H9 (cell line): ENCODE data around the gene CCDC170. TPM values are rescaled to one million over a fixed set of nuclear protein-coding genes. Genes with fewer than 3 reads are reported as not detected.

Experiments used
- DNase-seq: peaks from one replicate; pipeline ENCODE4 v3.0.0-alpha.2; 2017
- H2AFZ ChIP-seq: one replicate; pipeline ENCODE4 v1.6.1; 2013; ENCODE audit warnings: mild to moderate bottlenecking, low read length, control low read depth, moderate library complexity
- H2AK5ac ChIP-seq: 2 replicates; pipeline ENCODE4 v1.6.1; 2013; ENCODE audit warnings: low read length, control low read depth, mixed read lengths; ENCODE audit not compliant: insufficient read length
- H2BK120ac ChIP-seq: one replicate; pipeline ENCODE4 v1.6.1; 2013; ENCODE audit warnings: low read depth, mild to moderate bottlenecking, low read length, control low read depth, inconsistent platforms; ENCODE audit not compliant: poor library complexity, severe bottlenecking
- H2BK12ac ChIP-seq: 2 replicates; pipeline ENCODE4 v1.6.1; 2013; ENCODE audit warnings: low read length, control low read depth, mixed read lengths, low read depth; ENCODE audit not compliant: insufficient read length
- H2BK15ac ChIP-seq: 2 replicates; pipeline ENCODE4 v1.6.1; 2013; ENCODE audit warnings: low read depth, low read length, control low read depth
- H2BK20ac ChIP-seq: one replicate; pipeline ENCODE4 v1.6.1; 2013; ENCODE audit warnings: low read depth, mild to moderate bottlenecking, low read length, control low read depth, inconsistent platforms; ENCODE audit not compliant: poor library complexity, severe bottlenecking
- H2BK5ac ChIP-seq: 2 replicates; pipeline ENCODE4 v1.6.1; 2013; ENCODE audit warnings: low read length, control low read depth, mixed read lengths; ENCODE audit not compliant: insufficient read length
- H3K14ac ChIP-seq: 2 replicates; pipeline ENCODE4 v1.6.1; 2013; ENCODE audit warnings: low read length, control low read depth; ENCODE audit not compliant: insufficient read depth
- H3K18ac ChIP-seq: 2 replicates; pipeline ENCODE4 v1.6.1; 2013; ENCODE audit warnings: low read depth, mild to moderate bottlenecking, mixed read lengths, low read length, control low read depth; ENCODE audit not compliant: insufficient read length
- H3K23ac ChIP-seq: 2 replicates; pipeline ENCODE4 v1.6.1; 2013; ENCODE audit warnings: low read length, control low read depth, mixed read lengths, low read depth; ENCODE audit not compliant: insufficient read length
- H3K23me2 ChIP-seq: 2 replicates; pipeline ENCODE4 v1.6.1; 2013; ENCODE audit warnings: low read depth, mild to moderate bottlenecking, mixed read lengths, low read length, control low read depth; ENCODE audit not compliant: insufficient read length, poor library complexity, severe bottlenecking
- H3K27ac ChIP-seq: 2 replicates; pipeline ENCODE4 v1.5.1; 2013; ENCODE audit warnings: low read length, control low read depth, mixed read lengths, low read depth; ENCODE audit not compliant: insufficient read length
- H3K27me3 ChIP-seq: 2 replicates; pipeline ENCODE4 v1.6.1; 2013; ENCODE audit warnings: low read length, control low read depth, inconsistent platforms; ENCODE audit not compliant: insufficient read depth
- H3K4ac ChIP-seq: 2 replicates; pipeline ENCODE4 v1.6.1; 2013; ENCODE audit warnings: low read depth, mild to moderate bottlenecking, control low read depth, inconsistent platforms, low read length, moderate library complexity
- H3K4me1 ChIP-seq: 2 replicates; pipeline ENCODE4 v1.6.1; 2013; ENCODE audit warnings: low read length, control low read depth, inconsistent platforms; ENCODE audit not compliant: insufficient read depth
- H3K4me2 ChIP-seq: 2 replicates; pipeline ENCODE4 v1.6.1; 2013; ENCODE audit warnings: low read length, control low read depth, mixed read lengths; ENCODE audit not compliant: insufficient read length, insufficient read depth
- H3K56ac ChIP-seq: 2 replicates; pipeline ENCODE4 v1.6.1; 2013; ENCODE audit warnings: low read depth, mild to moderate bottlenecking, mixed read lengths, low read length, control low read depth; ENCODE audit not compliant: insufficient read length
- H3K79me1 ChIP-seq: 2 replicates; pipeline ENCODE4 v1.6.1; 2013; ENCODE audit warnings: low read depth, mild to moderate bottlenecking, moderate library complexity, low read length, control low read depth, inconsistent platforms; ENCODE audit not compliant: insufficient read depth, poor library complexity, severe bottlenecking
- H3K79me2 ChIP-seq: 2 replicates; pipeline ENCODE4 v1.6.1; 2013; ENCODE audit warnings: low read length, control low read depth, inconsistent platforms; ENCODE audit not compliant: insufficient read depth
- H3K9ac ChIP-seq: 2 replicates; pipeline ENCODE4 v1.6.1; 2013; ENCODE audit warnings: low read length, control low read depth, mixed read lengths; ENCODE audit not compliant: insufficient read length; ENCODE audit errors: extremely low read depth
- H3K9me3 ChIP-seq: one replicate; pipeline ENCODE4 v1.6.1; 2013; ENCODE audit warnings: low read depth, low read length, inconsistent platforms; ENCODE audit not compliant: control insufficient read depth
- H3T11ph ChIP-seq: one replicate; pipeline ENCODE4 v1.6.1; 2013; ENCODE audit warnings: mild to moderate bottlenecking, low read length, control low read depth, inconsistent platforms
- H4K20me1 ChIP-seq: one replicate; pipeline ENCODE4 v1.6.1; 2013; ENCODE audit not compliant: control insufficient read depth, insufficient read length, insufficient read depth
- H4K5ac ChIP-seq: 2 replicates; pipeline ENCODE4 v1.6.1; 2013; ENCODE audit warnings: low read depth, mild to moderate bottlenecking, mixed read lengths, low read length, control low read depth; ENCODE audit not compliant: insufficient read length
- H4K8ac ChIP-seq: replicated peaks from 2 replicates; pipeline ENCODE4 v1.6.1; 2013; ENCODE audit warnings: low read length, control low read depth, mixed read lengths, low read depth; ENCODE audit not compliant: insufficient read length
- H4K91ac ChIP-seq: 2 replicates; pipeline ENCODE4 v1.6.1; 2013; ENCODE audit warnings: low read depth, mild to moderate bottlenecking, moderate library complexity, mixed read lengths, low read length, control low read depth; ENCODE audit not compliant: insufficient read length
- H3K27ac Mint-ChIP-seq, 3 experiments: 2 replicates in 2 of 3; 3 replicates in 1 of 3; pipeline ENCODE4 v1.8.0; 2020 to 2021; ENCODE audit warnings: mixed read lengths in 3 of 3, mild to moderate bottlenecking in 1 of 3, moderate library complexity in 1 of 3
- H3K27me3 Mint-ChIP-seq: 2 replicates; pipeline ENCODE4 v1.8.0; 2021; ENCODE audit warnings: low read depth, mild to moderate bottlenecking, moderate library complexity, mixed read lengths
- H3K36me3 Mint-ChIP-seq, 3 experiments: 2 replicates in 2 of 3; 3 replicates in 1 of 3; pipeline ENCODE4 v1.8.0; 2020 to 2021; ENCODE audit warnings: low read depth in 3 of 3, mixed read lengths in 3 of 3; ENCODE audit not compliant: insufficient read depth in 1 of 3
- H3K4me1 Mint-ChIP-seq, 2 experiments: 2 replicates each; pipeline ENCODE4 v1.8.0; 2020; ENCODE audit warnings: mixed read lengths in 2 of 2
- H3K4me3 Mint-ChIP-seq, 2 experiments: 2 replicates in 1 of 2; 3 replicates in 1 of 2; pipeline ENCODE4 v1.8.0; 2020 to 2021; ENCODE audit warnings: mild to moderate bottlenecking in 2 of 2, mixed read lengths in 2 of 2, moderate library complexity in 1 of 2
- H3K9me3 Mint-ChIP-seq, 2 experiments: 2 replicates in 1 of 2; 3 replicates in 1 of 2; pipeline ENCODE4 v1.8.0; 2020; ENCODE audit warnings: mild to moderate bottlenecking in 2 of 2, mixed read lengths in 2 of 2, moderate library complexity in 1 of 2
- CTCF ChIP-seq: fragments of 200-600 bp; sonication (generic); conservative IDR thresholded peaks from 3 replicates; pipeline ENCODE4 v1.8.0; 2021; ENCODE audit warnings: antibody characterized with exemption, mild to moderate bottlenecking
- WGBS: extraction: QIAGEN DNeasy Blood & Tissue Kit; methylation state at CpG from one replicate; pipeline ENCODE4 v1.1.7; 2013; ENCODE audit warnings: missing lambda C conversion rate, low lambda C conversion rate, mixed read lengths; ENCODE audit not compliant: insufficient read length; ENCODE audit errors: extremely low coverage; 5-methylcytosine and 5-hydroxymethylcytosine counted together
- total RNA-seq: library from RNA; stranded (reverse); gene quantifications from 2 replicates; pipeline ENCODE4 v1.2.1, GENCODE V29; 2021

The CCDC170 gene
- total RNA-seq, 1 experiment from 2014 or later = 0.07 TPM

DNA sequence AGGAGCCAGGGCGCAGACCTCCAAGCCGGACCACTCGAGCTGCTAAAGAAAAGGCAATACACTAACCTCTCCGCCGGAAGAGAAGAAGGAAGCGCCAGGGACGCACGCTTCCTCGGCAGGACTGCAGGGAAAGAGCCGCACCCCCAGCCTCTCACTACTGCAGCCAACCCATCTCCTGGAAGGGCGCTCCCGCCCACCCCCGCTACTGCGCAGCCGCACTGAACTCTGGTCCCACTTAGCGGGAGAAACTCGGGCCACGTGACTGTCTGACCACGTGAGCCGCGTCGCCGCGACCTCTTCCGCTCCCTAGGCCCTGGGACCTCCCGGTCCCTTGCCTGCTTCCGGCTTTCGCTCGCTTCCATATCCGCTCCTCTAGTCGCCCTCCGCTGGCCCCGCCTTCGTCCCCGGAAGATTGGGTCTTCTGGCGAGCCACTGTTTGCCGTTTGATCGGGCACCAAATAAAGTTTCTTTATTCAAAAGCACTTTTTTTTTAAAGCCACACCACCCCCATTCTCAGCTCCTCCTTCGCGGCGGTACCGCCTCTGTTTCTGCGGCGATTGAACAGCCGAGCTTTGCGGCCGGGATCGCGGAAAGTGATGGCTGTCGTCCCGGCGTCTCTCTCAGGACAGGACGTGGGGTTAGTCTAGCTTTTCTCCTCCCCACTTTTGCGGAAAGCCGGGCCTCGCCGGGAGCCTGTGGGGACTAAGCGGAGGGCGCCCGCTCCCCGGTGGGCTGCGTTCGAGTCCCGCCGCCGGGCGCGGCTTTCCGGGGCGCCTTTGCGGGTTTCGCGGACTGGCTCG is 41.7 kb upstream of the CCDC170 start, which contains the start of gene RMND1:
Gene RMND1 (minus strand): TSS at position 177 of the 800 bp plus-strand sequence. CDS start 6,315 bp downstream, outside the sequence.
- Histone ChIP-seq H3K4ac (no peak within 1 kb of the TSS), H2BK12ac (no peak within 1 kb of the TSS), H2BK120ac (no peak within 1 kb of the TSS), H3K18ac (peak within 1 kb of the TSS; percentile 78), H3K4me2 (peak within 1 kb of the TSS; percentile 85), H2BK5ac (no peak within 1 kb of the TSS), H3K4me1 (no peaks in the 10 kb centered on the region), H3T11ph (no peak within 1 kb of the TSS), H3K79me2 (peaks cover 10% of the 10 kb centered on the region; the same call in 1 of the 2 replicates), H3K27me3 (no peaks in the 10 kb centered on the region), H4K91ac (no peak within 1 kb of the TSS), H3K27ac (peak within 1 kb of the TSS; percentile 69), H3K9ac (peak within 1 kb of the TSS; percentile 97), H3K56ac (no peak within 1 kb of the TSS), H4K20me1 (no peaks in the 10 kb centered on the region), H3K79me1 (no peaks in the 10 kb centered on the region), H2BK20ac (no peak within 1 kb of the TSS), H3K23ac (no peak within 1 kb of the TSS), H3K23me2 (peaks cover 11% of the 10 kb centered on the region), H4K5ac (no peak within 1 kb of the TSS), H4K8ac (no peak within 1 kb of the TSS), H2AK5ac (no peak within 1 kb of the TSS), H3K14ac (peak within 1 kb of the TSS; percentile 89), H2BK15ac (no peak within 1 kb of the TSS), H2AFZ (no peak within 1 kb of the TSS), H3K9me3 (no peaks in the 10 kb centered on the region)
- peaks cover 1 to 4% of the 10 kb centered on the region in 2 experiments; a peak in 3 of 5 replicates for H3K9me3 Mint-ChIP-seq
- H3K27me3 Mint-ChIP-seq = peaks cover 1% of the 10 kb centered on the region; the same call in 1 of the 2 replicates
- H3K36me3 Mint-ChIP-seq = peaks cover 3 to 23% (median 17%) of the 10 kb centered on the region in 3 experiments; a peak in 5 of 7 replicates
- DNase-seq = peak; percentile 100
- H3K4me1 Mint-ChIP-seq = peaks cover 30 to 40% of the 10 kb centered on the region in 2 experiments
- H3K4me3 Mint-ChIP-seq = peak within 1 kb of the TSS; percentile 97 to 98
- WGBS = no CpG with 5 or more reads among the region's 74 CpGs
- H3K27ac Mint-ChIP-seq = peak within 1 kb of the TSS; percentile 97 to 99 (median 99)
- TF ChIP-seq CTCF = no peak
